Measurements from ENCODE around the gene TECPR2. TPM values are rescaled to one million over a fixed set of nuclear protein-coding genes. Genes with fewer than 3 reads are reported as not detected.
"Not testable (repeated sequence)": the region's sequence is repeated elsewhere in the genome, so short reads cannot be mapped to it uniquely, and the experiment has no call there.

TECPR2 gene
- total and polyA plus RNA-seq, 4 donors = 5.6 to 30.3 (median 19.5) TPM

GRCh38 chr14:102516531-102517391 lies 154.0 kb downstream of the TECPR2 start:
- H3K4me1 ChIP-seq (ENCODE audit: control insufficient read depth in 5 of 5, insufficient read depth in 5 of 5, low read length in 5 of 5) = peaks cover 0 to 5% (median 0%) of the 10 kb centered on the region in 5 donors
- no peaks in the 10 kb centered on the region for H3K9me3 ChIP-seq (ENCODE audit: control insufficient read depth in 4 of 4, insufficient read depth in 3 of 4, low read length in 3 of 4)
- H3K4me3 ChIP-seq = peak overlapping the region; percentile 43
- peak; percentile 60 to 74 (median 64) for DNase-seq
- H3K9ac ChIP-seq (ENCODE audit: insufficient read depth in 1 of 2, low read length in 2 of 2) = peak overlapping the region; percentile 37 to 38
- ATAC-seq (ENCODE audit: insufficient read depth, low FRiP score) = peak; percentile 88
- H3K36me3 ChIP-seq (ENCODE audit: control insufficient read depth in 4 of 4, insufficient read depth in 4 of 4, low read length in 4 of 4) = no peaks in the 10 kb centered on the region
- H3K27ac ChIP-seq (ENCODE audit: low read depth in 1 of 2, low read length in 1 of 2) = peak overlapping the region in 1 of 2 donors; percentile 54
- peak; percentile 89 for TF ChIP-seq CTCF (IDR thresholded peaks at IDR 0.05; ENCODE audit: control extremely low read depth, extremely low read depth)
- no peaks in the 10 kb centered on the region for H3K27me3 ChIP-seq (ENCODE audit: control insufficient read depth in 3 of 3, insufficient read depth in 3 of 3, low read length in 2 of 3)
- 1% methylated on average over 66 to 95 of the region's 95 CpGs for WGBS, 2 donors

- H3K36me3 ChIP-seq (ENCODE audit: control insufficient read depth in 4 of 4, insufficient read depth in 4 of 4, low read length in 4 of 4) = no peaks in the 10 kb centered on the region
- no peak overlapping the region for H3K27ac ChIP-seq (ENCODE audit: low read depth in 1 of 2, low read length in 1 of 2)
- peak overlapping the region in 1 of 2 donors; percentile 37 for H3K9ac ChIP-seq (ENCODE audit: insufficient read depth in 1 of 2, low read length in 2 of 2)
- no peak for TF ChIP-seq CTCF (IDR thresholded peaks at IDR 0.05; ENCODE audit: control extremely low read depth, extremely low read depth)
- ATAC-seq (ENCODE audit: insufficient read depth, low FRiP score) = no peak
- H3K27me3 ChIP-seq (ENCODE audit: control insufficient read depth in 3 of 3, insufficient read depth in 3 of 3, low read length in 2 of 3) = no peaks in the 10 kb centered on the region
- H3K9me3 ChIP-seq (ENCODE audit: control insufficient read depth in 4 of 4, insufficient read depth in 3 of 4, low read length in 3 of 4) = no peaks in the 10 kb centered on the region
- H3K4me1 ChIP-seq (ENCODE audit: control insufficient read depth in 5 of 5, insufficient read depth in 5 of 5, low read length in 5 of 5) = peaks cover 0 to 5% (median 0%) of the 10 kb centered on the region in 5 donors
- 26 to 29% methylated on average over 36 to 37 of the region's 37 CpGs for WGBS, 2 donors
- H3K4me3 ChIP-seq = peak overlapping the region; percentile 43
- DNase-seq = peak in 1 of 3 donors; percentile 35
These were observed 154.8 kb downstream of the TECPR2 start for GRCh38 chr14:102517392-102518062.

- H3K9me3 ChIP-seq (ENCODE audit: control insufficient read depth in 4 of 4, insufficient read depth in 3 of 4, low read length in 3 of 4) = no peaks in the 10 kb centered on the region
- DNase-seq (no peak), ATAC-seq (ENCODE audit: insufficient read depth, low FRiP score) (no peak)
- no peak overlapping the region for H3K4me3 ChIP-seq
- H3K4me1 ChIP-seq (ENCODE audit: control insufficient read depth in 5 of 5, insufficient read depth in 5 of 5, low read length in 5 of 5) = peaks cover 0 to 8% (median 4%) of the 10 kb centered on the region in 5 donors
- no peaks in the 10 kb centered on the region for H3K27me3 ChIP-seq (ENCODE audit: control insufficient read depth in 3 of 3, insufficient read depth in 3 of 3, low read length in 2 of 3)
- no peak overlapping the region for H3K27ac ChIP-seq (ENCODE audit: low read depth in 1 of 2, low read length in 1 of 2)
- TF ChIP-seq CTCF (IDR thresholded peaks at IDR 0.05; ENCODE audit: control extremely low read depth, extremely low read depth) = no peak
- no peaks in the 10 kb centered on the region for H3K36me3 ChIP-seq (ENCODE audit: control insufficient read depth in 4 of 4, insufficient read depth in 4 of 4, low read length in 4 of 4)
- WGBS, 2 donors = 92 to 95% methylated on average over 8 of the region's 8 CpGs
- no peak overlapping the region for H3K9ac ChIP-seq (ENCODE audit: insufficient read depth in 1 of 2, low read length in 2 of 2)
These were observed 155.4 kb downstream of the TECPR2 start for GRCh38 chr14:102518063-102518648.

GRCh38 chr14:102519709-102520108 lies 157.0 kb downstream of the TECPR2 start:
- not testable (repeated sequence) for ATAC-seq (ENCODE audit: insufficient read depth, low FRiP score); DNase-seq; H3K27me3 ChIP-seq (ENCODE audit: control insufficient read depth in 3 of 3, insufficient read depth in 3 of 3, low read length in 2 of 3); H3K27ac ChIP-seq (ENCODE audit: low read depth in 1 of 2, low read length in 1 of 2); H3K9ac ChIP-seq (ENCODE audit: insufficient read depth in 1 of 2, low read length in 2 of 2); H3K36me3 ChIP-seq (ENCODE audit: control insufficient read depth in 4 of 4, insufficient read depth in 4 of 4, low read length in 4 of 4); H3K9me3 ChIP-seq (ENCODE audit: control insufficient read depth in 4 of 4, insufficient read depth in 3 of 4, low read length in 3 of 4); H3K4me3 ChIP-seq
- 86 to 93% methylated on average over 5 of the region's 5 CpGs for WGBS, 2 donors
- peaks cover 0 to 21% (median 8%) of the 10 kb centered on the region in 5 donors for H3K4me1 ChIP-seq (ENCODE audit: control insufficient read depth in 5 of 5, insufficient read depth in 5 of 5, low read length in 5 of 5)

All from lung (tissue), 12 donors.